Prostate gland (tissue), 2 donors: ENCODE measurements around the gene ZC3H12C. TPM values are rescaled to one million over a fixed set of nuclear protein-coding genes. Genes with fewer than 3 reads are reported as not detected.

Experiments
- DNase-seq: peaks from one replicate; pipeline ENCODE4 v3.0.0-alpha.2; 2019; ENCODE audit warnings: low spot score
- H3K27ac ChIP-seq, 2 donors: fragments of 200-600 bp; sonication (generic); 2 replicates each; pipeline ENCODE4 v1.5.1; 2017 to 2019
- H3K27me3 ChIP-seq: fragments of 200-600 bp; sonication (generic); replicated peaks from 2 replicates; pipeline ENCODE4 v1.5.1; 2019; ENCODE audit not compliant: insufficient read depth
- H3K36me3 ChIP-seq, 2 donors: fragments of 200-600 bp; sonication (generic); 1 replicate in 1 of 2; 2 replicates in 1 of 2; pipeline versions ENCODE4 v1.5.1 to v1.8.1; 2017 to 2019
- H3K4me1 ChIP-seq: fragments of 200-600 bp; sonication (generic); replicated peaks from 2 replicates; pipeline ENCODE4 v1.5.1; 2019
- H3K4me3 ChIP-seq, 2 donors: fragments of 200-600 bp; sonication (generic); 2 replicates each; pipeline ENCODE4 v1.5.1; 2017 to 2019
- H3K9me3 ChIP-seq: fragments of 200-600 bp; sonication (generic); 2 replicates; pipeline ENCODE4 v1.5.1; 2017
- POLR2A ChIP-seq: fragments of 450-650 bp; IDR thresholded peaks from one replicate; pipeline ENCODE4 v1.6.1; 2016; ENCODE audit warnings: antibody characterized with exemption, mild to moderate bottlenecking
- POLR2AphosphoS5 ChIP-seq: sonication (generic); formaldehyde crosslinking; IDR thresholded peaks from one replicate; pipeline ENCODE4 v1.6.1; 2017; ENCODE audit warnings: antibody characterized with exemption
- WGBS: methylation state at CpG from one replicate; pipeline ENCODE4 v1.1.5; 2018; 5-methylcytosine and 5-hydroxymethylcytosine counted together
- intact Hi-C: fragments of 100-400 bp; cut with DNase I; formaldehyde crosslinking; loops from one replicate; pipeline ENCODE4 v1.14.2; 2022
- total RNA-seq, 2 donors: library from RNA; depleted of rRNA; stranded (reverse); fragments of >200 nt; gene quantifications; one replicate each; pipeline ENCODE4 v1.1.0, GENCODE V29; 2016
- TF ChIP-seq, protein P1 (sequence below), 4 experiments: fragments of 200-600 bp in 2 of 4; fragments of 450-650 bp in 2 of 4; sonication (generic) in 2 of 4; IDR thresholded peaks; 1 replicate in 3 of 4; 2 replicates in 1 of 4; pipeline ENCODE4 v1.5.1; 2016 to 2019; ENCODE audit warnings: antibody characterized with exemption in 4 of 4, mild to moderate bottlenecking in 2 of 4, moderate library complexity in 2 of 4

Gene ZC3H12C
- total RNA-seq, 2 donors from 2014 or later: 6.5 to 11.9 TPM

DNA sequence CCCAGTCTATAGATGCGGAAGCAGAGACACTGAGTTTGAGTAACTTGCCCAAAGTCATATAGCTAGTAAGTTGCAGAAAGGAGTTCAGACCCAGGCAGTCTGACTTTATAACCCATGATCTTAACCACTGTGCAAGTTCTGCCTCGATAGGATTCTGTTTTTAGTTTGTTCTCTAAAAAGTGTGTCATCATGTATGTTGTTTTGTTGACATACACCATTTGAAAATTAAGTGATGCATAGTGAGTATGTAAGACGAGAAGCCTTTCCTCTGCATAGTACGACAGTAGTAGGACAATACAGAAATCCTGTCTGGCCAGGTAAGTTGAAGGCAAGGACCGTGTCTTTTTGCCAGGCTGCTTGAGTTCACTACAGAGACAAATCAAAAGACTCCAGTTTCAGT lies 3.3 kb downstream of the ZC3H12C start:
- H3K27ac ChIP-seq: no peak overlapping the region
- TF ChIP-seq, protein P1, sequence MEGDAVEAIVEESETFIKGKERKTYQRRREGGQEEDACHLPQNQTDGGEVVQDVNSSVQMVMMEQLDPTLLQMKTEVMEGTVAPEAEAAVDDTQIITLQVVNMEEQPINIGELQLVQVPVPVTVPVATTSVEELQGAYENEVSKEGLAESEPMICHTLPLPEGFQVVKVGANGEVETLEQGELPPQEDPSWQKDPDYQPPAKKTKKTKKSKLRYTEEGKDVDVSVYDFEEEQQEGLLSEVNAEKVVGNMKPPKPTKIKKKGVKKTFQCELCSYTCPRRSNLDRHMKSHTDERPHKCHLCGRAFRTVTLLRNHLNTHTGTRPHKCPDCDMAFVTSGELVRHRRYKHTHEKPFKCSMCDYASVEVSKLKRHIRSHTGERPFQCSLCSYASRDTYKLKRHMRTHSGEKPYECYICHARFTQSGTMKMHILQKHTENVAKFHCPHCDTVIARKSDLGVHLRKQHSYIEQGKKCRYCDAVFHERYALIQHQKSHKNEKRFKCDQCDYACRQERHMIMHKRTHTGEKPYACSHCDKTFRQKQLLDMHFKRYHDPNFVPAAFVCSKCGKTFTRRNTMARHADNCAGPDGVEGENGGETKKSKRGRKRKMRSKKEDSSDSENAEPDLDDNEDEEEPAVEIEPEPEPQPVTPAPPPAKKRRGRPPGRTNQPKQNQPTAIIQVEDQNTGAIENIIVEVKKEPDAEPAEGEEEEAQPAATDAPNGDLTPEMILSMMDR (IDR thresholded peaks at IDR 0.05): no peak
- TF ChIP-seq POLR2A: no peak
- TF ChIP-seq POLR2AphosphoS5: no peak
- H3K9me3 ChIP-seq: no peaks in the 10 kb centered on the region
- intact Hi-C loops: no loop called here
- no peaks in the 10 kb centered on the region for H3K27me3 ChIP-seq
- H3K4me1 ChIP-seq: no peaks in the 10 kb centered on the region
- no peaks in the 10 kb centered on the region for H3K36me3 ChIP-seq
- no peak for DNase-seq
- WGBS: 67% methylated on average over 5 of the region's 5 CpGs
- no peak overlapping the region for H3K4me3 ChIP-seq

DNA sequence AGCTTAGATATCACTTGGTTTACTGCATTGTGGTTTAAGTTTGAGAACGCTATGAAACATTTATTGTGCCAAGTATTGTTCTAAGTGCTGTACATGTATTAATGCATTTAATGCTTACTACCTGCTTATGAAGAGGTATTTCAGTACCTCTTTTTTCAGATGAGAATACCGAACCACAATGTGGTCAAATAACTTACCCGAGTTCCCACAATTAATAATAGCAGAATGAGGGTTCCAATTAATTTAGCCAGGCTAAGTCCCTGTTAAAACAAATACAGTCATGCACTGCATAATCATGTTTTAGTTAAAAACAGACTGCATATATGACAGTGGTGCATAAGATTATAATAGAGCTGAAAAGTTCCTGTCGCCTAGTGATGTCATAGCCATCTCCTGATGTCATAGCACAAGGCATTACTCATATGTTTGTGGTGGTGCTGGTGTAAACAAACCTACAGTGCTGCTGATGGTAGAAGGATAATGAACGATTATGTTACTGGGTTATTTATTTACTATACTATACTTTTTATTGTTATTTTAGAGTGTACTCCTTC lies 4.3 kb downstream of the ZC3H12C start:
- Histone ChIP-seq H3K9me3 (no peaks in the 10 kb centered on the region), H3K4me1 (no peaks in the 10 kb centered on the region), H3K4me3 (no peak overlapping the region), H3K27me3 (no peaks in the 10 kb centered on the region), H3K27ac (no peak overlapping the region), H3K36me3 (no peaks in the 10 kb centered on the region)
- DNase-seq: no peak
- 67% methylated on average over 5 of the region's 5 CpGs for WGBS
- intact Hi-C loops: no loop called here
- TF ChIP-seq POLR2AphosphoS5 (no peak), POLR2A (no peak)
- TF ChIP-seq, protein P1 (IDR thresholded peaks at IDR 0.05): no peak

DNA sequence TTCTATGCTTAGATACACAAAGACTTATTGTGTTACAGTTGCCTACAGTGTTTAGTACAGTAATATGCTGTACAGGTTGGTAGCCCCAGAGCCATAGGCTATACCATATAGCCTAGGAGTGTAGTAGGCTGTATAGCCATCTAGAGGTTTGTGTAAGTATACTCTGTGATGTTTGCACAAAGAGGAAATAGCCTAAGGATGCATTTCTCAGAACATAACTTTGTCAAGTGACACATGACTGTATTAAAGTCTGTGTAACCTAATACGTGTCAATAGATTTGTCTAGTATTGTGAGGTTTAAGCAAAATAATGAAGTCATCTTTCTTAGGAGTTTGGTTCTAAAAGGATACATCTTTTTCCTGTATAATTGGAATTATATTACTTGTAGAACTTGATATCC lies 5.5 kb downstream of the ZC3H12C start:
- no peak for DNase-seq
- Histone ChIP-seq H3K4me1 (no peaks in the 10 kb centered on the region), H3K27me3 (no peaks in the 10 kb centered on the region), H3K9me3 (no peaks in the 10 kb centered on the region), H3K4me3 (no peak overlapping the region), H3K27ac (no peak overlapping the region), H3K36me3 (no peaks in the 10 kb centered on the region)
- 76% methylated on average over 1 of the region's 1 CpG for WGBS
- TF ChIP-seq, protein P1 (IDR thresholded peaks at IDR 0.05): no peak
- no peak for TF ChIP-seq POLR2A
- intact Hi-C loops: no loop called here

DNA sequence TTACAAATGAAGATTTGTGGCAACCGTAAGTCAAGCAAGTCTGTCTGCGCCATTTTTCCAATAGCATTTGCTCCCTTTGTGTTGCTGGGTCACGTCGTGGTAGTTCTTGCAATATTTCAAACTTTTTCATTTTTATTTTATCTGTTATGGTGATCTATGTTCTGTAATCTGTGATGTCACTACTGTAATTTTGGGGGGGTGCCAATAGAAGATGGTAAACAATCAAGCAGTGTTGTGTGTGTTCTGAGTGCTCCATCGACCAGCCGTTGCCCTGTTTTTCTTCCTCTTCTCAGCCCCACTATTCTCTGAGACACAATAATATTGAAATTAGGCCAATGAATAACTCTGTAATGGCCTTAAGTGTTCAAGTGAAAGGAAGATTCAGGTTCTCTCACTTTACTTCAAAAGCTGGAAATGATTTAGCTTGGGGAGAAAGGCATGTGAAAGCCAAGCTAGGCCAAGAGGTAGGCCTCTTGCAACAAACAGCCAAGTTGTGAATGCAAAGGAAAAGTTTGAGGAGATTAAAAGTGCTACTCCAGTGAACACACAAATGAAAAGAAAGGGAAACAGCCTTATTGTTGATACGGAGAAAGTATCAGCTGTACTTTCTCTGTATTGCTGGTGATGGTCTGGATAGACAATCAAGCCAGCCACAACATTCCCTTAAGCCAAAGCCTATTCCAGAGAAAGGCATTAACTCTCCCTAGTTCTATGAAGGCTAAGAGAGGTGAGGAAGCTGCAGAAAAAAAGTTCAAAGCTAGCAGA lies 7.5 kb downstream of the ZC3H12C start:
- no peaks in the 10 kb centered on the region for H3K27me3 ChIP-seq
- TF ChIP-seq, protein P1 (IDR thresholded peaks at IDR 0.05): no peak
- no peak for TF ChIP-seq POLR2A
- TF ChIP-seq POLR2AphosphoS5: no peak
- H3K36me3 ChIP-seq: no peaks in the 10 kb centered on the region
- no peak overlapping the region for H3K27ac ChIP-seq
- 71% methylated on average over 7 of the region's 7 CpGs for WGBS
- intact Hi-C loops: no loop called here
- no peaks in the 10 kb centered on the region for H3K9me3 ChIP-seq
- H3K4me1 ChIP-seq: no peaks in the 10 kb centered on the region
- no peak overlapping the region for H3K4me3 ChIP-seq
- DNase-seq: no peak
